Measurements from ENCODE around the gene RSPO1.

The RSPO1 gene

DNA sequence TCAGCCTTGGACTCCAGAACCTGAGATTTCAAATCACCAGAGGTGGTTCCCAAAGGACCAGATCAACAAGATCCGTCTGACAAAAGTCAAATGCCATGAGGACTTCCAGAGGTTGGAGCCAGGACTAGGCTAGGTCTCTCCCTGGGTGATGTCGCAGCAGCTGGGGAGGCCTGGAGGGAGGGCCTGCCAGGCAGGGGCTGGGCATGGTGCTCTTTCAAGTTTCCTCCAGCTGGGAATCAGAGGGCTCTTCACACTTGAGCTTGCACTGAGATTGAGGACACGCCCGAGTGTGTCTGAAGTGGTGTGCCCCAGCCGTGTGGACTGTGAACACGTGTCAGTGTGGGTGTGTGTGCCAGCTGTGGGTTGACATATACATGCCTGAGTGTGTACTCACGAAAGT lies 21.3 kb upstream of the RSPO1 start:
- no peak for DNase-seq

DNA sequence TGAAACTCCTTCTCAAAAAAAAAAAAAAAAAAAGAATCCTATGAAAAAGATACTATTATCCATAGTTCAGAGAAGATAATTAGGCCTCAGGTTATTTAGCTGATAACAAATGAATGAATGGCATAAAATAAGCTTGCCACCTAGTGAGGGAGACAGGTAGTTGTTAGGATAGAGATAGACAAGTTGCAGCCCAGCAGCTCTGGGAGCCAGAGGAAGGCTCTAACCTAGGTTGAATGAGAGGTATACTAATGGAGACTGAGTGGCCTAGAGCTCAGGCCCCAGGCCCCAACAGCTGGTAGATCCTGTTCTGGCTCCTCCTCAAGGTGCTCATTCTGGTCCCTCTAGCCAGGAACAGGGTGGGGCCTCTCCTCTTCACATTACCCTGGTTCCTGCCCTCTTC lies 20.6 kb upstream of the RSPO1 start:
- DNase-seq = no peak

- no peak for DNase-seq
Observed at GRCh38 chr1:37653906-37654305, 19.2 kb upstream of the RSPO1 start.

DNA sequence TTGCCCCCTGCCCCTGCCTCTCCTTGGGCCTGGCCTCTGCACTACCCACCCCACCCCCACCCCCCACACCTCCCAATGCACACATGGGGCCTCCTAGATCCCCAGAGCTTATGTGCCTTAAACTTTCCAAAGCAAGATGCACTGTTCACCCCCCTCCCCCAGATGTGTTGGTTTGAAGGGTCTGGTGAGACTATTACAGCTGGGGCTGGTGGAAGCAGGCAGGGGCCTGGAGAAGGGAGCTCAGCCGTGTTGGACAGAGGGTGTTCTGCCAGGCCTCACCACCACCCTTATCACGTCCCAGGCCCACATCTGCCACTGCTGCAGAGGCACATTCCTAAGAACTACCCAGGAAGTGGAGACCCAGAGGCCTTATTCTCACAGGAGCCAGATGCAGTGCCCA lies 18.3 kb upstream of the RSPO1 start:
- no peak for DNase-seq

DNA sequence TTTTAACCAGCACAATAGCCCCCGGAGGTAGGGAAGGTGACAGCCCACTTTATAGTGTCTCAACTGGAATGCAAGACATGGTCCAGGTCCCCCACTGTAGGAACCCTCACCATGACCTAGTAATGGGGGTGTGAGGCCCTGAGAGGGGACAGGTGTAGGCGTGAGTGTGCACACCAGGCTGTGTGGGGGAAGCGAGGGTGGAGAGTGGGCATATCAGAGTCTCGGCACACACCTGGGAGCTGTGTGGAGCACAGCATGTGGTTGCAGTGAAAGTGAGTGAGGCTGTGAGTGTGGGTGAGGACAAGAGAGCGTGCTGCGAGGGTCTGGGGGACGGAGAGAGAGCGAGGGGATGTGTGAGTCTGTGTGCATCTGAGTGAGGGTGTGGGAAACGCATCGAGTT lies 17.1 kb upstream of the RSPO1 start:
- no peak for DNase-seq

DNA sequence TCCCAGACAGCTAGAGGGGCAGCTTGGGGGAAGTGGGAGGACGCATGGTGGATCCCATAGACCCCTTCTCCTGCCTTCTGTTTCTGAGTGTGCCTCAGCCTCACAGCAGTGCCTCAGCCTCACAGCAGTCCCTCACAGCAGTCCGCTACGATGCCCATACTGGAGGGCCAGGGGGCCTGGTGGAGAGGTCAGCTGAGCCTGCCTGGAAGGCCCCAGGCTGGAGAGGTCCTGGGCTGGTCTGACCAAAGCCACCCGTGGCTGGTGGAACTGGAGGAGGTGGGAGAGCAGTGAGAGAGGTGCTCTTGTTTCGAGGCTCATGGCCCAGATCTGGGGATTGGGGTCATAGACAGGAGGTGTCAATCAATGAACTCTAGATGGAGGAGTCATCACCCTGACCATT lies 16.0 kb upstream of the RSPO1 start:
- DNase-seq = no peak

GRCh38 chr1:37650173-37650572 lies 15.5 kb upstream of the RSPO1 start:
- DNase-seq = no peak

DNA sequence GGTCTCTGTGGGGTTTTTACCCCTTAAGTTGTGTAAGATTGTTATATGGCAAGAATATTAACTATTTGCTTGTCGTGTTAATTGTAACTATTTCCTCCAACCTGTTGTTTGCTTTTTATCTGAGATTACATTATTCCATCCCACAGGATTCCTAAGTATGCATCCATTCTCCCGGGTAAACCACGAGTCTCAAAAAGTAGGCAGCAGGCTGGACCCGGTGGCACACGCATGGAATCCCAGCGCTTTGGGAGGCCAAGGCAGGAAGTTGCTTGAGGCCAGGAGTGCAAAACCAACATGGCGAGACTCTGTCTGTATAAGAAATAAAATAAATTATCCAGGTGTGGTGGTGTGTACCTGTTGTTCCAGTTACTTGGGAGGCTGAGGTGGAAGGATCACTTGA lies 12.6 kb upstream of the RSPO1 start:
- no peak for DNase-seq

- DNase-seq = no peak
Observed at GRCh38 chr1:37641059-37641458, 6.4 kb upstream of the RSPO1 start.

DNA sequence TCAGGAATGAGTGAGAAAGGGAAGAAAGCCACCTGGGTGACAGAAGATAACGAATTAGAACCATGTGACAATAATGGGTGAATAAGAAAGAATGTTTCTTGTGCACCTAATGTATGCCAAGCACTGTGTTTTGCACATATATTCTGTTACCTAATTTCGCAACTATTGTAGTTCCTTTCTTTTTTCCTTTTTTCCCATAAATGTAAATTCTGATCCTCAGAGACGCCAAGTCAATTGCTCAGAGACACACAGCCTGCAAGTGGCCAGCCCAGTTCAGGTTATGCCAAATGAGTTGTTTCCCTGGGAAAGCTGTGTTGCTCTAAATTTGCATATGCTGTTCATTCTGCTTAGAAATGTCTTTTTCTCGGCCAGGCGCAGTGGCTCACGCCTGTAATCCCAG lies 1.7 kb upstream of the RSPO1 start:
- DNase-seq = no peak

DNA sequence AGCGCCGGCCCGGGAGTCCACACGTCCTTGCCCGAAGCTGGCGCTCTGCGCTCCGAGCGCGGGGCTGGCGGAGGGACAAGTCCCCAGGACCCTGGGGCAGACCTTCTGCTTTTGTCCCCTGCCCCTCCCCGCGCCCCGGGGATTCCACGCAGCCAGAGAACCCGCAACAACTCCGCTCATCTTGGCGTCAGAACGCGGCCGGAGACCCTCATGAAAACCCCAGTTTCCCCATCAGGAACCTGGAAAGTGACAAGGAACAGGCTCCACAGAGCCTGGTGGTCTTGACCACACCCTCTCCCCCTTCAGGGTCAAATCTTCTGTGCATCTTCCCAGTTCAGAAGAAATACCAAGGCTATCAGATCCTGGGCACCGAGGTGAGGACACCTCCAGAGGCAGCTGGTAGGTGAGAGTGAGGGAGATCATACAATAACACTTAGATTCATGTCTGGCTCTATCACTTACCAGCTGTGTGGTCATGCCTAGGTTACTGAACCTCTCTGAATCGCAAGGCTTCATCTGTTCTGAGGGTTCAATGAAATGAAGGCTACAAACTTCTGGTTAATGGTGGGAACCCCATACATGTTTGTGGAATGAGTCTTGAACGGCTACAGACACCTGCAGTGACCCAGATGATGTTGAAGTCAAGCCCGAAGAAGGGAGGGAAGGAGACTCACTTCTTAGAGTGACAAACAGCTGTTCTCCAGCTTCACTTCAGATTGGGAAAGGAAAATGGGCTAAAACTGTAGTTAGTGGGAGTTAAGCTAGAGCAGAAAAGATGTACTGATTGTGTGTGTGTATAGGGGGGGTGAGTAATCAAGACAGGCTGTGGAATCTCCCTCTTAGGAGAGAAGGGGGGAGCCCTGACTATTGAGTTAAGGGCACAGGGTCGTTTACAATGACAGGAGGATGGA lies 555 bp upstream of the RSPO1 start:
- no peak for DNase-seq

GRCh38 chr1:37633938-37634243 lies 801 bp downstream of the RSPO1 start:
- no peak for DNase-seq

GRCh38 chr1:37633040-37633937 lies 1.4 kb downstream of the RSPO1 start:
- DNase-seq = no peak

DNA sequence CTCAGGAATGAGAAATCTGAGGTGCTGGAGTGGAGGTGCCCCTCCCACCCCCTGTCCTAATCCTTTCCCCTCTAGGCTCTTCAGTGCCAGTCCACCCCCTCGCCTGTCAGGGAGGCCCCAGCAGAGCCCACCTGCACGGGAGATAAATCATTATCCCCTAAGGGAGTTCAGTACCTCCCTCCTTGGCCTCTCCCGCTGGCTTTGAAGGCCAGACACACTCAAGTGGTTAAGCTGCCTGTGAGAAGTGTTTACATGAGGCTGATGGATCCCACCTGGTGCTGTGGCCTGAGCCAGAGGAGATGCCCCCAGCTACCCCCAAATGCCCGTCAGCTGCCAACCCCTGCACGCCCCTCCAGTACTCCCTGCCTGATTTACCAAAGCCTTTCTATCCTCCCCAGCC lies 3.7 kb downstream of the RSPO1 start:
- DNase-seq = no peak

DNA sequence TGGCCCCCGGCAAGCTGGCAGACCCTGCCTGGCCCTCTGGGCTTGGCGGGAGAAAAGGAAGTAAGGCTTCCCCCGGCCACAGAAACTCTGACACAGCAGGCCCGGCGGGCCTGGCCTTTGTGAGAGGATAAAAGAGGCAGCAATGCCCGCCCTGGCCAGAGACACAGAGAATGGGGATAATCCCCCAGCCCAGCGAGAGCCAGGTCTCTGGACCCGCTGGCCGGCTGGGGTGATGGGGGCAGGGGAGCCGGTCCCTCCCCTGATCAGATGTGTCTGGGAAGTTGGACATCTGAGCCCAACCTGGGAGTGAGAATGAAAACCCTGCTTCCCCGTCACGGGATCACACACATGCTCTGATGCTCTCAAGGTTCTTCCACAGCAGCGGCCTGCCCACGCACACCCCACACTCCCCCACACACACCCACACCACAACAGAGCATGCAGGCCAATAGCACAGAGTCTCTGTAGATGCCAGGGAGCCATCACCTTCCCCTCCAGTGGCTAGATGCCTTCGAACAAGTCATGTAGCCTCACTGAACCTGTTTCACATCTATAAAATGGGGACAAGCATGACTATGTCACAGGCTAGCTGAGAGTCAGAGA lies 4.2 kb downstream of the RSPO1 start:
- no peak for DNase-seq

DNA sequence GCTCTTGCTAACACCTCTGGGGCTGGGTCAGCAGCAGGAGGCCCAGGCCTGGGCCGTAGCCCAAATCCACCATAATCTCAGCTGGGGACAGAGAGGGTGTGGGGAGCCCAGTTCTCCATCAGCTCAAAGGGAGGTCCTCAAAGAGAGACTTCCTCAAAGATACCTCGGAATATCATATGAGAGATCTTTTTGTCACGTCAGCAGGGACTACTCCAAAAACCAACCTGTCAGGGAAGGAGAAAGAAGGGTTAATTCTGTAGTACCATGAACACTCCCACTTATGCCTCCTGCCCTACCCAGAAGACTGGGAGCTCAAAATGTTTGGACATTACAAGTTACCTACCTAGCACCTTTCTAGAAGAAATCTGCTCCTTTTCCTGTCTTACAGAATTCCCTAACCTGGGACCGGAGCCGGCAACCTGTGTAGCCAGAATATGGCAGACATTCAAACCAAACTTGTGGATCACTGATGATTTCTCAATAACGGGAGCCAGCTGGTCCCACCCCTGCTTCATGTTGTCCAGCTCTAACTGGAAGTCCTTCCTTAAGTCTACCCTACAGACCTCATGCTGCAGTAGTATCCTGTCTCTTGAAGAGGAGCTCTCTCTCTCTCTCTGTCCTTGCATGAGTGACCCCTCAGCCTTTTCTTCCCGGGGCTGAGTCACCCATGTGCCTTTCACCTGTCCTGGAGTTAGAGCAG lies 4.8 kb downstream of the RSPO1 start:
- no peak for DNase-seq

GRCh38 chr1:37629008-37629407 lies 5.7 kb downstream of the RSPO1 start:
- DNase-seq = no peak

GRCh38 chr1:37628026-37628556 lies 6.6 kb downstream of the RSPO1 start:
- DNase-seq = no peak

DNA sequence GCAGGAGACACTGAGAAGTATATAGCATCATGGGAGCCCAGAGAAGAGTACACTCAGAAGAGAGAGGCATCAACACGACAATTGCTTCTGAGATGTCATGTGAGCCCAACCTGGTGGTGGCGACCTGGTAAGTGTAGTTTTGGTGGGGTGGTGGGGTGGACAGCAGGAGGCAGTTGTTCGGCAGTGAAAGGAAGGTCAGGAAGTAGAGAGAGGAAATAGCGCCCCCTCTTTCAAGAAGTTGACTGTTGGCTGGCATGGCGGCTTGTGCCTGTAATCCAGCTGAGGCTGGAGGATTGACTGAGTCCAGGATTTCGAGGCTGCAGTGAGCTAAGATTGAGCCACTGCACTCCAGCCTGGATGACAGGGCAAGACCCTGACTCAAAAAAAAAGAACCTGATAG lies 12.6 kb downstream of the RSPO1 start:
- DNase-seq = no peak

DNA sequence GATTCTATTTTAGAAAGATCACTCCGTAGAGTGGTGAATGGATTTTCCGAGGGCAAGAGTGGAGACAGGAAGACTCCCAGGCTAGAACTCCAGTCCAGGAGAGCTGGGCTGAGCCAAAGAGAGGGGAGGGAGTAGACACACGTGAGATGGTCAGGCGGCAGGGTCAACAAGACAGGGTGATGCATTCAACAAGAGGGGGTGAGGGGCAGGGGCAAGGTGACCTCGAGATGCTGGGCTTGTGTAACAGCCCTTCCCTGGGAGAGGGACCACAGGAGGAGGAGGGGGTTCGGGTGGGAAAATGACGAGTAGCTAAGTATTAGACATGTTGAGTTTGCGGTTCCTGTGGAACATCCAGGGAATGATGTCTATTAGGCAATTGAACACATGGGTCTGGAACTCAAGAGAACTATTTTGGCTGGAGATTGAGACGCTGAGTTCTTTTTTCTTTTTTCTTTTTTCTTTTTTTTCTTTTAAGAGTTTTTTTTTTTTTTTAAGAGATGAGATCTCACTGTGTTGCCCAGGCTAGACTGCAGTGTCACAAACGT lies 13.3 kb downstream of the RSPO1 start:
- DNase-seq = no peak

DNA sequence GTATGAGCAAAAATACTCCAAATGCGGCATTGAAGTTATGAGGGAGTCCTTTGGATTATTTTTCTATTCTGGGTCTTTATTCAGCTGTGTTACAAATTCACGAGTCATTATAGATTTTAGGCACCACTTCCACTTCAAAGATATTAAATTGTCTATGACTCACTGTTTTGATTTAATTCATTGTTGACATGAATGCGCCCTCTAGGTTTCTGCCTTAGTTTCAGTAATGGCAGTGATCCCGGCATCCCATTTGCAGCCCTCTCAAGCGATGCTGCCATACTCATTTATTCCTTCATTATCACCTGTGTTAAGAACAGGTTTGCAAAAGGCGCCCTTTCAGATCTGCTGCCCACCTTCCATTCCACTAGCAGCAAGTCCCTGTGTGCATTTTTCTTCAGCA lies 14.0 kb downstream of the RSPO1 start:
- no peak for DNase-seq

DNA sequence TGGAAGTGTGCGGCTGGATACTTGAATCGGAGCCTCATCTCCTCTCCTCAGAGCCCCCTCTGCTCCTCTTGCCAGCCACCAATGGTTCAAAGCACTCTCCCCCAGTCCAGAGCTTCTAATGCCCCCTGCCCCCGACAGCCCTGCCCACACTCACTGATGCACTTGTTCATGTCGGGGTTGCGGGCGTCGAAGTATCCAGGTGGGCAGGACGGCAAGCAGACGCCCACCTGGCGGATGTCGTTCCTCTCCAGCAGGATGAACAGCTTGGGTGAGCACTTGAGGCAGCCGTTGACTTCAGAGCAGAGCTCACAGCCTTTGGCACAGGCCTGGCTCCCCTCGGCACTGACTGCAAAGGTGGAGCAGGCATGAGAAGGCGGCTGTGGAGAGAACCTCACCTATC lies 18.4 kb downstream of the RSPO1 start:
- DNase-seq = no peak

DNA sequence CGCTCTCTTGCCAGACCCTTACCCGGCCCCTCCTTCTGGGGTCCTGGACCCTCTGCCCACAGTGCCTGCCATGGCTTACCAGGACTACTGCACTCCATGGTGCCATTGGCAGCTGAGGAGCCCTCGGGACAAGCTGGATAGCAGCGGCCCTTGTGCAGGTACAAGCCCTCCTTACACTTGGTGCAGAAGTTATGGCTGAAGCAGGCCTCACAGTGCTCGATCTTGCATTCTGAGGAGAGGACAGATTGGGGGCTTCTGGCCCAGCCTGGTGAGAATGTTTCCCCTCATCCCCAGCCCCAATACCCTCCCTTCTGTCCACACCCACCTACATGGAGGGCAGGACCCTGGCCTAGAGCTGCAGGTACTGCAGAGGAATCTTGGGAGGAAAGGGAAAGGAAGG lies 20.6 kb downstream of the RSPO1 start:
- no peak for DNase-seq

Measured in SIG-M5 (cell line).